CD4-positive, alpha-beta T cell treated with Interleukin-1 beta for 1 hour (primary cell): ENCODE measurements around the gene RELCH.

Experiments
- DNase-seq, 2 donors: peaks; one replicate each; pipeline ENCODE4 v3.0.0-alpha.2; 2020 to 2022

Gene RELCH

DNA sequence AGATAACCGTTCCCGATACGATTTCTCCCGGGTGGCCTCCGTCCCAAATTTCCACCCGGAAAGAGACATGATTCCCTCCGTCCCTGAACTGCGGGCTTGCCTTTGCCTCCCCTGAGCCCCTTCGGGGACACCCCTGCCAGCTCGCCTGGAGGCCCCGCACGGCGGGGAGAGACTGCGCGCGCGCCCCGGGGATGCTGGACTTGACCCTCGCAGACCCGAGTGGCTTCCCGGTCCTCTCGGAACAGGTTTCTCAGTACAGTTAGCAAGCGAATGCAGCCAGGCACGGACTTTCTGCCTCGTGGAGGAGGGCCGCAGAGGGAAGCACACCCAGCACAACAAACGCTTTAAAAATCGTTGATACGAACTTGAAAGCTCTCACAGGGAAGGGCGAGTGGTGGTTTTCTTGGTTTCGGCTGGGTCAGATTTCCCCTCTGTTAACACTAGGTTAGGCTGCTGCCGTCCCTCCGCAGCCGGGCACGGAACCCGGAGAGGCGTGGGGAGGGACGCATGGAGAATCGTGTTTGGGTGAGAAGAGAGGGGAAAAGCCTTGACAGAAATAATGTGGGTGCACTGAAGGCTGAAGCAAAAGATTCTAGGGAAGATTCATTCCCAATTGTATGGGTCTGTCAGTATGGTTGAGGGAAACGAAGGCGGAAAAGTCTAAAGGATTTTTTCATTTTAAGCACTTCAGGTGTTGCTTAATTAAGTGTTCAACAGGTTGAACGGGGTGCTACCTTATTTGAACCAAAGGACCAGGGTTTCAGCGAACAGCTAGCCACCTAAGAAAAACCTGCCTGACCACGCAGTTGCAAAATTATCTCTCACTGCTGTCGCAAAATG, 139.0 kb downstream of the RELCH start:
- peak; percentile 12 to 20 for DNase-seq

DNA sequence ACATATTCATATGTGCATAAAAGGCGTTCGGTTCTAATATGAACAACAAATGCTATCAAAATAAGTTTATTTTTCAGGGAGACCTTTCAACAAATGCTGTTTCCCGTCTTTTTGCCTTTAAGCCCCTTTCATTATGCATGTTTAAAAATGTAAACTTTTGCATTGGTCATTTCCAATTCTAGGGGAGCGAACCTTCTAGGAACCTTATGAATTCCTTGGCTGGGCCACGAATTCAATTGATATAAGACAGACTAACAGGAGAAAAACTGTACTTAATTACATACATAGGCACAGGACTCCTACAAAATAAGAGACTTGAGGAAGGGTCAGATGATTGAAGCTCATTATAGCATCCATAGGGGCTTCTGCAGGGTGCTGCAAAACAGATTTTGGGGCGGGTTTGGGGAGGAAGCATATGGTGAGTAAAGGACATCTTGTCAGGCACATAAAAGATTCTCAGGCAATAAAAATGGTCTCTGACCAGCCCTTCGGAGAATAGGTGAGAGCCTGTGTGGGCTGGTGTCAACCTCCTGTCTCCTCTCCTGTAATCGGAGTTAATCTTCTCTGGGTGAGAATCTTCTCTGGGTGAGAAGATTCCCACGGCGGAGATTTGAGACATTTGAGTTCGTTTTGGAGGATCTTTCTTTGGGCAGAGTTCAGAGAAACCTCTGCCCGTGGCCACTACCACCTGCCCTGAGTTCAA, 139.7 kb downstream of the RELCH start:
- DNase-seq: no peak

DNA sequence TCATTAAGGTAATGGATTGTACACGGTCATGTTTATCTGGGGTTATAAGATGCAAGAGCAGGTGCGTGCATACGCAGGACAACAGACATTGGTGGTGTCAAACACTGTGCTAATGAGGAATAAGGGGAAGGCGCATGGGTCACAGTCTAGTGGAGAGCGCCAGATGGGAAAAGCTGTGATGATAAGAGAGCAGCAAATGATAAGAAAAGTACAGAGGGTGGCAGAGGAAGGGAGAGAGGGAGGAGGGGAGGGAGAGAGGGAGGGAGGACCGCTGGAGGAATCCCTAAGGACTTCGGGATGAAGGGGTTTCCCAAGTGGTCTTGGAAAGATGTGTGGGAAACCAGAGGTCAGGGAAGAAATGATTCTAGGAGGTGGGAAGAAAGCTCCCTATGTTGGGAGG, 140.9 kb downstream of the RELCH start:
- no peak for DNase-seq

DNA sequence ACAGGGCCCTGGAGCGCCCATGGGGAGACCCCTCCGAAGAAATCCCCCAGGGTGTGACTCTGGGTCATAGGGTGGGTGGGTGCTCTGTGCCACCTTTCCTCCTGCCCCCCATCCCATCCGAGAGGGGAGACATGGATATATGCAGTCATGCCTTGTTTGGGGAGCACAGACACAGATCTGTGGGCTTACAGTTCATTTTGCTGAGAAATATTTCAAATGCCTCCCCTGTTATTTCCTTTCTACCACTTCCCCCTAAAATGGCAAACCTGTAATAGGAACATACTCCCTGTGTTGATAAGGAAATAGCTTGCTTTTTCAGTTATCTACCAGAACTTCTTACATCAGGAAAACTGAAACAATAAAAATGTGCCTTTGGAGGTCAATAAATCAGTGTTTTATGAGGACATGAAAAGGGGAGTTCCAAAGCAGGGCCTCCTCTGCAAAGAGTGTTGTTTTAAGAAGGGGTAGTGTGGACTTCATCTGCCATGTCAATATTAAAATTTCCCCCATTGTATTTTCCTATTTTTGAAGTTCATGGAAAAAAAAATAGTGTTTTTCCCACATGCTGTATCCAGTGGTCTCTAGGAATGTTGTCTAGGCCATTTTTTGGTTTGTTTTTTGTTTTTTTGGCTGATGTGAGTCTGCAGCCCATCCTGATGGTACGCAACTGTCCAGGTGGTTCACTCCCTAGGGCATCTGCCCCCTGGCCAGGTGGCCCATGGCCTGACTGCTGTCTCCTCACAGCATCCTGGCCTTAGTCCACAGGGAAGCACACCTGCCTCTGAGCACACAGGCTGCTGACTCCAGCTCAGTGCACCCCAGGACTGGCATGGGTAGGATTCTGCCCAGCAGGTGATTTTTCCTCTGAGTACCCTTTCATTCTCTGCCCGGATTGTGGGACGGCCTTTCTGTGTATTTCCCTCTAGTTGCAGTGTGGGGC, 141.8 kb downstream of the RELCH start:
- DNase-seq: no peak

DNA sequence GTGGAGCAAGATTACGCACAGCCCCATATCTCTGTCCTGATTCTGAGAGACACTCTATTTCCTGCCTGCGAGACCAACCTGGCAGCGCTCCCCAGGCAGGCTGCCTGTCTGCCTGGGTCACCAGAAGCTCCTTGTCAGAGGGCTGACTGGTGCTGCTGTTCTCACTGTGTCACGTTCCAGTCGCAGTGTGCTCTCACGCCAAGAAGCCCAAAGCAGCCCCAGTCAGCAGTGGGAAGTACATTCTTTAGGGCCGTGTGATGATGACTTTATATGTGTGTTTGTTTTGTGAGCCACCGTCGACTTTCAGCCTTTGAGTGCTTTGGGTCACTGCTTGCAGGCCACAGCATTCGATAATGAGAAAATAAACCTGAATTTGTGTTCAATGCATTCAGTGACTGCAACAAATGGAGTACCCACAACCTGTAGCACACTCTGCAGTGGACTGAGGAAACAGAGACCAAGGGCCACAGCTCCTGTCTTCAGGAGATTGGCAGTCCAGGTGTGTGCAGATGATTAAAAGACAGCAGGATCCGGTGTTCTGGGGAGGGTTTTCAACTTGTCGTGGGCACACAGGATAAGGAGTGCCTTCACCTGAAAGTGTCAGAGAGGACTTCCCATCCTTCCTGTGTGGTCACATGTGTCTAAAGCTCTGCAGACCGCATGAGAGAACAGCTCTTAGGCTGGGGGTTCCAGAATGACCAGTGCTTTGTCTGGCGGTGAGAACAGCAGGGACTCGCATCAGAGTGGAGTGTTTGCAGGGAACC, 142.8 kb downstream of the RELCH start:
- peak in 1 of 2 donors; percentile 4 for DNase-seq

- no peak for DNase-seq
These were observed 143.6 kb downstream of the RELCH start for GRCh38 chr18:62330650-62331049.

GRCh38 chr18:62331581-62332356, 144.7 kb downstream of the RELCH start:
- no peak for DNase-seq

- no peak for DNase-seq
These were observed 145.4 kb downstream of the RELCH start for GRCh38 chr18:62332431-62332830.

DNA sequence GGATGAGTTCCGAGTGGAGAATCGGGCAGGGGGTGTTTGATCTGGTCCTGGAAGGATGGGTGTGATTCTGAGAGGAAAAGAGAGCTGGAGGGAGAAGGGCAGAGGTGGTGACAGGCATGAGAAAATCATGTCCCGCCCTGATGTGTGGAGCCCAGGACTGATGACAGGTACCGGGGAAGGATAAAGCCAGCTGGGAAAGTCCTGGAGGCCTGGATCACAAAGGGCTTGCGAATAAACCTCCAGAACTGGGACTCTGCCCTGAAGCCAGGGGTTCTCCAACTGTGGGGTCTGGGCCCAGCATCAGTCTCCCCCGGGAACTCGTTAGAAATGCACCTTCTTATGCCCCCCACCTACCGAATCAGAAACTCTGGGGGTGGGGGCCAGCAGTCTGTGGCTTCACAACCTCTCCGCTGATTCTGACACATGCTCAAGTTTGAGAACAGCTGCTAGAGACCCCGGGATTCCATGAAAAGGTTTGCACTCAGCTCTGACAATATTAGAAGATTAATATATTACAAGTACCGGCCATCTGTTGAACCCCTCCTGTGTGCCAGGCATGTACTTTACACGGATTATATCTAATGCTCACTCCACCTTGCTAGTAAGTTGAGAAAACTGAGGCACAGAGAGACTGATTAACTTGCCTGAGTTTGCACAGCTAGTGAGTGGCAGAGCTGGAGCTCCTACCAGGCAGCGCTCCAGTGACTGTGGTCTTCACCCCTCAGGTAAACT, 146.1 kb downstream of the RELCH start:
- no peak for DNase-seq

DNA sequence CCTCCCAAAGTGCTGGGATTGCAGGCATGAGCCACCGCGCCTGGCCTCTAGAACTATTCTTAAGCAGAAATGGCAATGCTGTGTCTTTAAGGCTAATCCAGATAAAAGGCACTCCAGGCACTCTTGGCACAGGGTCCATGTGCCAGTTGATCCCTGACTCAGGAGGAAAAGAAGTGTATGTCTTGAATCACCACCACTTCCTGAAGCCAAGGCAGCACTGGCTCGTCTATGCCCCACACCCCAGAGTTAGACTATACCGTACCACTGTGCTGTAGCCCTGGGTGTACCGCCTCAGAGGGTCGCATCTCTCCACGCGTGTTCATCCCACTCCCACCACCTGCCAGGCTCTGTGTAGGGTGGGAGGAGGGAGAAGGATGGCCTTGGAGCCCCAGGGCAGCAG, 147.1 kb downstream of the RELCH start:
- DNase-seq: no peak

GRCh38 chr18:62335494-62335893, 148.4 kb downstream of the RELCH start:
- no peak for DNase-seq

- no peak for DNase-seq
These were observed 149.6 kb downstream of the RELCH start for GRCh38 chr18:62336618-62337017.

- DNase-seq: no peak
These were observed 150.3 kb downstream of the RELCH start for GRCh38 chr18:62337336-62337735.

- DNase-seq: no peak
These were observed 151.5 kb downstream of the RELCH start for GRCh38 chr18:62338446-62339105.

GRCh38 chr18:62339106-62339988, 152.3 kb downstream of the RELCH start:
- no peak for DNase-seq

DNA sequence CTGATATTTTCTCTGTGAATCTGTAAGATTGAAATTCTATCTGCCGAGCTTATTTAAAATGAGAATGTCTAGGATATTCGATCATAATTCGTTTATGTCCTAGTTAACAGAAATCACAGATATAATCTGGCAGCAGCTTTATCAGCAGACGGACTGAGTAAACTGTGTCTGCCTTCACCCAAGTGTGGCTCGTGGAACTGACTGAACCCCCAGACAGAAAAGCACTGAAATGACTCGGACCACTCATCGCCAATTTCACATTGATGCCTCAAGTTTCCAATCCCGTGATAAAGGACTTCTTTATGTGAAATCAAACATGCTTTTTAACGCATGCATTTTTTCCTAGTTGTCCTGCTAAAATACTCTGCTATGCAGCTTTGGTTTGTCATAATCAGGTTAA, 153.9 kb downstream of the RELCH start:
- DNase-seq: no peak

DNA sequence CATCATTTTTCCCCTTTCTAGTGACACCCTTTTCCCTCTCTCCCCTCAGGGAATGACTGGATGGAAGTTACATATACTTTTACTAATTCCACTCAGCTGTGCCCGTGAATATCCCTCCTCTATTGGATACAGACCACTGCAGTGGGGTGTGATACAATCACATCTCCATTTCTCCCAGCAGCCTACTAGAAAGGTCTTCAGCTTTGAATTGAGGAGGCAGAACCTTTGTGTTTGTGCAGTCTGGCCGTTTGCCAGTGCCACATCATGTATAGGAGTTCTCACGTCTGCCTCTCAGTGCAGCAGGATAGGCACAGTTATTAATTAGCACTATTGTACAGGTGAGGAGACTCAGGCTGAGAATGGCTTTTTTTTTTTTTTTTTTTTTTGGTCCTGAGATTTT, 154.4 kb downstream of the RELCH start:
- no peak for DNase-seq

DNA sequence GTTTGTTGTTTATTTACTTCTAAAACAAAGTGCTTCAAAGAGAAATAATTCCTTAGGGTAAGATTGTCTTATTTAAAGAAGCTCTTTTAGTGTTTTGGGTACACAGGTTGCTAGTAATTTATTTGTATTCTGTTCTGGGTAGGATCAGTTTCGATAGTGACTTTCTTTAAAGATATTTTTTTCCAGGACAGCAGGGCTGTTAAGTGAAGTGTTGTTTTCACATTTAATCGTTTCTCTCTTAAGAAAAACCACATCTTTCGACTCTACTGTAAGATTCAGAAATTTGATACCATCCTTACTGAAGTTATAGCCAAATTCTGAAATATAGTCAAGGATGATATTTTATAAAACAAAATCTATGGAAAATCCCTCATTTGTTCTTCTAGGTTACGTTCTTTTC, 155.8 kb downstream of the RELCH start:
- no peak for DNase-seq

- no peak for DNase-seq
These were observed 156.3 kb downstream of the RELCH start for GRCh38 chr18:62343316-62343715.
